ENCODE measurements around the gene YJU2.

DNA sequence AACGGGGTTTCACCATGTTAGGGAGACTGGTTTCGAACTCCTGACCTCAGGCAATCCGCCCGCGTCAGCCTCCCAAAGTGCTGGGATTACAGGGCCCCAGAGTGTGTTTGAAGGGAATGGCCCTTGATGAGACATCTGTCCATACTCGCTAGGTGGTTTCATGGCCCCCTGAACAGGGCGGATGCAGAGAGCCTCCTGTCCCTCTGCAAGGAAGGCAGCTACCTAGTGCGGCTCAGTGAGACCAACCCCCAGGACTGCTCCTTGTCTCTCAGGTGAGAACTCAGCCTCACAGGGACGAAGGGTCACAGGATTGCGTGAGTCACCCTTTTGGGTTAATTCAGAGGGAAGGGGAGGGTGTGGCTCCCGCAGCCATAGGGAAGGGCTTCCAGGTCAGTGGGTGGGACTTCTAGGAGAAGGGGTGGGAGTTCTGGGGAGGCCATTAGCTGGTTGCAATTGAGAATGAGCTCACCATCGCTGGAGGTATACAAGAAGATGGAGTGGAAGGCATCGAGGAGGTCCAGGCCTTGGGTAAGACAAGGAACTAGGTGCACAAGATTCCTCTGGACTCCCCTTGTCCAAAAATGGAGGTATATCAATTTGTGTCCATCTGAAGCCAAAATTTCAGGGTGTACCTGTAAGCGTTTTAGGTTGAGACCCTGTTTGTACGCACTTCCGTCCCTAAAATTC, 41.4 kb downstream of the YJU2 start:
- TF ChIP-seq, protein P1, sequence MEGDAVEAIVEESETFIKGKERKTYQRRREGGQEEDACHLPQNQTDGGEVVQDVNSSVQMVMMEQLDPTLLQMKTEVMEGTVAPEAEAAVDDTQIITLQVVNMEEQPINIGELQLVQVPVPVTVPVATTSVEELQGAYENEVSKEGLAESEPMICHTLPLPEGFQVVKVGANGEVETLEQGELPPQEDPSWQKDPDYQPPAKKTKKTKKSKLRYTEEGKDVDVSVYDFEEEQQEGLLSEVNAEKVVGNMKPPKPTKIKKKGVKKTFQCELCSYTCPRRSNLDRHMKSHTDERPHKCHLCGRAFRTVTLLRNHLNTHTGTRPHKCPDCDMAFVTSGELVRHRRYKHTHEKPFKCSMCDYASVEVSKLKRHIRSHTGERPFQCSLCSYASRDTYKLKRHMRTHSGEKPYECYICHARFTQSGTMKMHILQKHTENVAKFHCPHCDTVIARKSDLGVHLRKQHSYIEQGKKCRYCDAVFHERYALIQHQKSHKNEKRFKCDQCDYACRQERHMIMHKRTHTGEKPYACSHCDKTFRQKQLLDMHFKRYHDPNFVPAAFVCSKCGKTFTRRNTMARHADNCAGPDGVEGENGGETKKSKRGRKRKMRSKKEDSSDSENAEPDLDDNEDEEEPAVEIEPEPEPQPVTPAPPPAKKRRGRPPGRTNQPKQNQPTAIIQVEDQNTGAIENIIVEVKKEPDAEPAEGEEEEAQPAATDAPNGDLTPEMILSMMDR (IDR thresholded peaks at IDR 0.05), result no peak
- no peak for TF ChIP-seq POLR2A (IDR thresholded peaks at IDR 0.05)

All from uterus (tissue), 2 donors.